ENCODE data around the gene APEH. TPM values are rescaled to one million over a fixed set of nuclear protein-coding genes. Genes with fewer than 3 reads are reported as not detected.

APEH gene
- total and polyA plus RNA-seq, 2 of the 13 experiments (the other 11 are each of a cell fraction or from before 2014, with no cell fraction given): 116 to 130 TPM

- intact Hi-C loops (cut with micrococcal nuclease; ENCODE audit: unreplicated experiment) (no loop called here), in situ Hi-C loops (cut with HindIII; ENCODE audit: extremely low pct_ligation_motif_present, low pct_unique_long_range_greater_than_20kb) (no loop called here)
- Histone ChIP-seq H3K79me2 (ENCODE audit: insufficient read depth, low read length) (no peaks in the 10 kb centered on the region), H3K9ac (ENCODE audit: insufficient read depth, low read depth, low read length) (no peak overlapping the region), H3K27me3 (ENCODE audit: control insufficient read depth in 1 of 2, insufficient read depth in 2 of 2, low read length in 2 of 2) (no peaks in the 10 kb centered on the region), H3K27ac (ENCODE audit: extremely low read length, insufficient read depth, low read length) (no peak overlapping the region), H4K20me1 (ENCODE audit: insufficient read depth, low read length) (no peaks in the 10 kb centered on the region), H3K4me1 (ENCODE audit: insufficient read depth, low read length) (peaks cover 30% of the 10 kb centered on the region), H3K9me3 (ENCODE audit: low read length) (no peaks in the 10 kb centered on the region), H3K36me3 (replicated peaks in 1 of 2; ENCODE audit: control insufficient read depth in 1 of 2, insufficient read depth in 2 of 2, low read length in 2 of 2) (no peaks in the 10 kb centered on the region), H3K4me2 (ENCODE audit: low read depth, low read length) (no peak overlapping the region), H3K4me3 (replicated peaks in 1 of 3; ENCODE audit: insufficient read depth in 1 of 3, low read depth in 2 of 3, low read length in 3 of 3) (no peak overlapping the region), H2AFZ (ENCODE audit: low read length) (no peak overlapping the region)
- ChIA-PET POLR2A (interaction anchor here (0.6 kb wide), 1 partner anchor 65 kb away, joined by 3 read pairs; no protein-coding TSS in a partner anchor), CTCF (ENCODE audit: low intra/inter-chr PET ratio, low total read pairs) (no interaction called here)
- ATAC-seq: no peak
- BruUV-seq (replicated peaks): no TSS peak
- FAIRE-seq: no peak
- 90% methylated on average over 21 of the region's 36 CpGs for WGBS (ENCODE audit: low lambda C conversion rate)
- TF ChIP-seq ZNF30 (CRISPR knock-in tag; IDR thresholded peaks at IDR 0.05) (no peak), ZNF18 (CRISPR knock-in tag; IDR thresholded peaks at IDR 0.05; ENCODE audit: insufficient replicate concordance) (no peak), ZFP1 (CRISPR knock-in tag; IDR thresholded peaks at IDR 0.05) (no peak), ZNF790 (CRISPR knock-in tag; IDR thresholded peaks at IDR 0.05; ENCODE audit: borderline replicate concordance) (no peak), ZNF496 (CRISPR knock-in tag; IDR thresholded peaks at IDR 0.05; ENCODE audit: insufficient replicate concordance) (no peak), ZNF780A (CRISPR knock-in tag; IDR thresholded peaks at IDR 0.05) (no peak), ARID5B (CRISPR knock-in tag; IDR thresholded peaks at IDR 0.05) (no peak), HDAC2 (CRISPR knock-in tag; IDR thresholded peaks at IDR 0.05) (no peak), ZBTB20 (CRISPR knock-in tag; IDR thresholded peaks at IDR 0.05; ENCODE audit: borderline replicate concordance, low read depth) (no peak), ETS1 (CRISPR knock-in tag; IDR thresholded peaks at IDR 0.05) (no peak), TCF7L2 (IDR thresholded peaks at IDR 0.05; ENCODE audit: low read depth, low read length) (no peak), CCAR2 (optimal IDR thresholded peaks at IDR 0.05; ENCODE audit: low read depth, low read length) (no peak), ZSCAN9 (CRISPR knock-in tag; IDR thresholded peaks at IDR 0.05; ENCODE audit: borderline replicate concordance) (no peak), ZNF556 (CRISPR knock-in tag; IDR thresholded peaks at IDR 0.05; ENCODE audit: borderline replicate concordance) (no peak)
- TF ChIP-seq, protein P1, sequence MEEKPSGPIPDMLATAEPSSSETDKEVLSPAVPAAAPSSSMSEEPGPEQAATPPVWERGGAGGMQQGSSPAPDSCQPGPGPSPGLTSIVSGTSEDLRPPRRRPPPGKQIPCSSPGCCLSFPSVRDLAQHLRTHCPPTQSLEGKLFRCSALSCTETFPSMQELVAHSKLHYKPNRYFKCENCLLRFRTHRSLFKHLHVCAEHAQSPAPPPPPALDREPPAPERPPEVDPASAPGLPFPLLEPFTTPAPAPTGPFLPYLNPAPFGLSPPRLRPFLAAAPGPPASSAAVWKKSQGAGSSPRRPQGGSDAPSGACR (CRISPR knock-in tag; IDR thresholded peaks at IDR 0.05): no peak
- no peak for DNase-seq (ENCODE audit: low spot score)
Observed at GRCh38 chr3:49652218-49652902, 21.8 kb upstream of the APEH start.
